HL-60/S4 treated with phorbol 12-myristate 13-acetate at 8.2 ng/mL for 4 days and 3 days (cell line): ENCODE results near the gene VWA1.
"Not testable (repeated sequence)": the region's sequence is repeated elsewhere in the genome, so short reads cannot be mapped to it uniquely, and the experiment has no call there.

ENCODE experiments used
- in situ Hi-C: fragments of 300-500 bp; cut with MboI; formaldehyde crosslinking; loops from 2 replicates; pipeline ENCODE4 v1.15.0; 2022; ENCODE audit warnings: low sequenced_read_pairs

Gene VWA1

GRCh38 chr1:1422465-1423244, 12.8 kb upstream of the VWA1 start:
- in situ Hi-C loops, result no loop called here

GRCh38 chr1:1423245-1423597, 12.3 kb upstream of the VWA1 start:
- in situ Hi-C loops, result no loop called here

- in situ Hi-C loops, result no loop called here
These were observed 10.8 kb upstream of the VWA1 start for GRCh38 chr1:1424707-1425106.

- in situ Hi-C loops, result no loop called here
These were observed 10.1 kb upstream of the VWA1 start for GRCh38 chr1:1425426-1425752.

GRCh38 chr1:1425753-1426495, 9.6 kb upstream of the VWA1 start:
- in situ Hi-C loops, result no loop called here

GRCh38 chr1:1426496-1427105, 8.9 kb upstream of the VWA1 start:
- in situ Hi-C loops, result no loop called here

GRCh38 chr1:1427106-1427819, 8.2 kb upstream of the VWA1 start:
- in situ Hi-C loops, result no loop called here

GRCh38 chr1:1427820-1428148, 7.7 kb upstream of the VWA1 start:
- in situ Hi-C loops, result no loop called here

- in situ Hi-C loops, result no loop called here
These were observed 7.3 kb upstream of the VWA1 start for GRCh38 chr1:1428174-1428573.

GRCh38 chr1:1428967-1429366, 6.5 kb upstream of the VWA1 start:
- in situ Hi-C loops, result not testable (repeated sequence)

- in situ Hi-C loops, result no loop called here
These were observed 5.8 kb upstream of the VWA1 start for GRCh38 chr1:1429671-1430073.

- in situ Hi-C loops, result no loop called here
These were observed 5.1 kb upstream of the VWA1 start for GRCh38 chr1:1430114-1430982.

GRCh38 chr1:1430992-1431844, 4.3 kb upstream of the VWA1 start:
- in situ Hi-C loops, result no loop called here

GRCh38 chr1:1431845-1432273, 3.6 kb upstream of the VWA1 start:
- in situ Hi-C loops, result no loop called here

GRCh38 chr1:1432274-1432950, 3.1 kb upstream of the VWA1 start:
- in situ Hi-C loops, result no loop called here

- in situ Hi-C loops, result no loop called here
These were observed 2.3 kb upstream of the VWA1 start for GRCh38 chr1:1432951-1433803.

- in situ Hi-C loops, result no loop called here
These were observed 1.7 kb upstream of the VWA1 start for GRCh38 chr1:1433804-1434130.

GRCh38 chr1:1434131-1434823, 1.2 kb upstream of the VWA1 start:
- in situ Hi-C loops, result no loop called here
